Activated gamma-delta T cell treated with anti-CD3 and anti-CD28 coated beads, Interleukin-2, amount 50 U/mL, for 16 hours (primary cell): ENCODE results near the gene SLC6A20.

ENCODE experiments used
- DNase-seq: peaks from one replicate; pipeline ENCODE4 v3.0.0-alpha.2; 2020; ENCODE audit warnings: low read depth

Gene SLC6A20

GRCh38 chr3:45795882-45796765 is at the start of gene SLC6A20:
Gene SLC6A20, minus strand, starts transcription at chr3:45796536. Its CDS starts 117 bp downstream, at chr3:45796419.
- no peak for DNase-seq

DNA sequence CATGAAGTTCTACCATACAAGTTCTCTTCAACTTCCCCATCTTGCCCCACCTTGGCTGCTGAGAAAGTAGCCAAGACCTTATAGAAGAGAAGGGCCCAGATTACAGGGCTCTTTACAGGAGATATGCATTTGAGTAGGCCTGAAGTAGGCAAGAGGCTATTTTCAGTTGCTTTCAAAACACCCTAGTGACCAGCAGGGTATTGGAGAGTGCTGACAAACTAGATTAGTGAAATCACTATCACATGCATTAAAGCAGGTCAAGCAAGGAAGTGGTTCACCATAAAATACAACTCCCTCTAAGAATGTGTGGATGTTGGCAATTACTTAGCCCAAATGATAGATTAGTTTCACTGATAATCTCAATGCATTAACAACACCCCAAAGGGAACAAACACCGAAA is 48.3 kb upstream of the SLC6A20 start:
- no peak for DNase-seq

DNA sequence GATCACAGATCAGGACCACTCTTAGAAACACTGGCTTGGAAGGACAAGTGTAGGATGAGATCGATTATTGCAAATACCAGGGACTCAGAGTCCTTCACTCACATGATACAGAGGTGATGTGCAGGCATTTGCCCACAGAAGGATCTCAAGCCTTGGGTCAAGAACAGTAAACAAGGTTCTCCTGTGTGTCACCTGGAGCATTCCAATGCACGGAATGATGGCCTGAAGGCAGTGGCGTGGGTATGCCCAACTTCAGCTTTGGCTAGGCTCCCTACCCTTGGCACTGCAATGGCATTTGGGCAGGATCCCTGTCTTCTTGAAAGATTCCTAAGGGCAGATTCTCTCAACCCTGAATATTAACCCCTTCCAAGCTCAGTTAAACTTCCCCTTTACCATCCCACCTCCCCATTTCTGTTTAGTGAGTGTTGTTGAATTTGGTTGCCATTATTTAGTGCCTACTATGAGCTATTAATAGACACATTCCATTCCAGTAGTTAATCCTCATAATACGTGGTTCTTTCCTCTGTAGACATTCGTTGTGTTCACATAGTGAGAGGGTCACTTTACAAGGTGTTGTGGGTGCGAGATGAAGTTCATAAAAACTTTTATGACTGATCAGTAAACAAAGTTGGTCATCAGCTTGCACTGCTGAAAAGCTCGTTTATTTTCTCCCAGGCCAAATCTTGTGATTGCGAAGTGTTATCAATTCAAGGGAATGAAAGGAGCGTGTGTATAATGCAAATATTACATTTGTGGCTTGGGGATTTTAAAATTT is 46.7 kb upstream of the SLC6A20 start:
- DNase-seq: no peak

DNA sequence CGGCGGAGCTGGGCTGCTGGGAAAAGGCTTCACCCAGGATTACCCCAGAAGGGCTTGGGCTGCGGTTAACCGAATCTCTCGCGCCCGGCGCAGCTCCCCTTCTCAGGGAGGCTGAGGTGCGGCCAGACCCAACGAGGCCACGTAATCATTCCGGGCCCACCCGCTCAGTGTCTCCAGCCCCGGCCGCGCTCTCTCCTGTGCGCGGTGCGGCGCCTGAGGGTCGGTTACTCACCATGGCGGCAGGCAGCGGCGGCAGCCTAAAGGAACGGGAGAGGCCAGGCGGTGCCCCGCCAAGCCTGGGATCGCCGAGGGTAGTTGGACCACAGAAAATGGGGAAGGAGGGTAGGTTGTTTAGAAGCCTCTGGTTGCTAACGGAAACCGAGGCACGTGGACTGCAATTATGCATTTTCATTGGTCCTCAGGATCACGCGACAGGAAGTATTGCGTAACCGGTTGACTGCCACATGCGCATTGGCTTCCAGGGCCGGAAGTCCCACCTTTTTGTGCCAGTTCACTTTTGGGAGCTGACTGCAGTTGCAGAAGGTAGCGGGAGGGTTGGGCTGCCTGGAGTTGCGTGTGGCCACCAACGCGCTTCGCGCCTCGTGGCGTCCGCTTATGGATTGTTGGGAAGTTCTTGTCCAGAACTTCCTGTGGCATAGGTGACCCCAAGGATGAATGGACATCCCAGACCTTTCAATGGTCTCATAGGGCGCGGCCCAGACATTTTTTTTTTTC is 45.6 kb upstream of the SLC6A20 start, which contains the start of gene LZTFL1:
Gene LZTFL1 (minus strand): TSS at position 363 of the 735 bp plus-strand sequence. CDS start 128 bp downstream, at position 235.
- peak; percentile 78 for DNase-seq

DNA sequence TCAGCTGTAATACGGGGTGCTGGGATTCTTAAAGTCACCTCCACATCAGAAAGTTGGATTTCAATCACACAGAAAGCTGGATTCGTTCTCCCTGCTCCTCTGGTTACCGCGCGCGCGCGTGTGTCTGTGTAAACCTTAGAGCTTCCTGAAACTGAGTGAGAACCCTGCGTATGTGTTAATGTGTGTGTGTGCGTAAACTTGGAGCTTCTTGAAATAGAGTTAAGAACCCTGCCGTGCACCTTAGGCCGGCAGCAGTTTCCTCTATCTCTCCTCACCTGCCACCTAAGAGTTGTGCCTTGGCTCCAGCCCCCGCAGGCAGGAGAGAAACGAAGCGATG is 45.1 kb upstream of the SLC6A20 start:
- DNase-seq: no peak

- DNase-seq: no peak
Measured at GRCh38 chr3:45838466-45838865, 42.1 kb upstream of the SLC6A20 start.

GRCh38 chr3:45832699-45833098 is 36.4 kb upstream of the SLC6A20 start:
- DNase-seq: no peak

- DNase-seq: no peak
Measured at GRCh38 chr3:45830121-45830520, 33.8 kb upstream of the SLC6A20 start.

- no peak for DNase-seq
Measured at GRCh38 chr3:45826908-45827307, 30.6 kb upstream of the SLC6A20 start.

DNA sequence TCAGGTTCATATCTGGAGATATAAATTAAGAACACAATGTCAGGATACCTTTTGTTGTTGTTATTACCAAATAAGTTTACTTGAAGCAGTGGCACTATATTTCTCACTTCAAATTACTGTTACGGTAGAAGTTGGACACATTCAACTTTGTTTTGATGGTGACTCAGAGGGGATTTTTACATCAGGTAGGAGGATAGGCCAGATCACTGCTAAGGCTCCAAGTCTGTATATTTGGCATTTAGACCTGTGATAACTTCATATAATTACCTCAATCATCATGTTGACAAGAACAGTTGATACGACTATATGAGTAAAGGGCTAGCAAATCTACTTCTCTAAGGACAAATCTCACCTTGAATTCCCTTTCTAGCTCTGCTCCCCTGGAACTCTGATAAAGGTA is 30.0 kb upstream of the SLC6A20 start:
- DNase-seq: no peak

DNA sequence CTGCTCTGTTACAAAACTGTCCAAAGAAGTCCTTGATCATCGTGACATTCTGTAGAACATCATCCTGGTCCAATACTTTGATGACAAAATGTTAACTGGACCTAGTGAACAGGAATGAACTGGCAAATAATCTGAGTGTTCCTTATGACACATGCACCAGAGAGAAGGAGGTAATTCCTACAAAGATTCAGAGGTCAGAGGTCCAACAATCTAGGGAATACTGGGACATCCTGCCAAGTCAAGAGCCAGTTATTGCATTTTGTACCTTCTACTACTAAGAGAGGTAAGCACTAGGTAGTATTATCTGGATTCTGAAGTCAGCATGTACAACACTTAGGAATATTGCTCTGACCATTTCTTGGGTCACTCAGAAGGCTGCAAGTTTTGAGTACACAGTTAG is 24.8 kb upstream of the SLC6A20 start:
- DNase-seq: no peak

DNA sequence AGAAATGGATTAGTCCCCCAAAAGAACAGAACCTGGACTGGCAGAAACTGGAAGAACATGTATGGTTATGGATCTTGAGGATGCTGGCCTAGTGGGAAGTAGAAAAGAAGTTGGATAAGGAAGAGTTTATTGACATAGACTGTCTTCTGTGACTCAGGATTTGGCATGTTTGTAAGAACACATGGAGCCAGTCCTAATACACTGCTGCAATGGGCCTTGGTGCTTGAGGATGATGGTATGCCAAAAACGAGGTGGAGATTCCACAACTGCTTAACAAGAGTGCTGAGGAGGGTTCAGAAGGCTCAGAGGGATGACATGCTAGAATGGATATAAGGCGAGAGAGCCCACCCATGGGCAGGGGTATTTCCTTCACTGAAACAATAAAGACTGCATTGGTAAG is 23.2 kb upstream of the SLC6A20 start:
- no peak for DNase-seq

DNA sequence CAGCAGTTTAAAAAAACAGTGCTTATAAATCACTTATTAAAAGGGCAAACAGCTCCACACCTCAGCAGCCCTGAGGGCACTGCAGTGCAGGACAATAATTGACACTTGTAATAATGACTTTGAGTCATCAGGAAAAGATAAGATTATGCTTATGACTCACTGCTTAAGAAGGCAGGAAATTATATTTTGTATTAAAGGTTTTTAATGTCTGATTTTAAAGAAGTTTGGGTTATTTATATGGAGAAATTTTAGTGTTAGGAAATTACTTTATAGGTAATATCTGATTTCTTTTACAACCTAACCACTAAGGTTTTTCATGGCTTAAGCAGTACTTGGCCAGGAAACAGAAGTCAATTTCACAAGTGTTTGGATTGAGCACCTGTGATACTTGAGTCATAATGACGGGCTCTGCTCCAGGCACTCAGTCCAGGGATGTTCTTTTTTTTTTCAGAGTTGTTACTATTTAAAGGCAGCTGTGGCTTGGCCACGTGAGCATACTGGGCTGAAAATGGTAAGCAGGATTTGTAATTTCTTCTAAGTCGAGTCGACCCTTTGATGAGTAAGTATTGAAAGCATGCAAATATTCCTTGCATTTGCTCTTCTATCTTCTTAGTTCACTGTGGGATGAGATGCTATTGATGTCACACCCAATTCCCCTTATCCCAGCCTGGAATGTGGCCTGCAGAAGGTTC is 21.6 kb upstream of the SLC6A20 start:
- DNase-seq: no peak

- DNase-seq: no peak
Measured at GRCh38 chr3:45816544-45816943, 20.2 kb upstream of the SLC6A20 start.

DNA sequence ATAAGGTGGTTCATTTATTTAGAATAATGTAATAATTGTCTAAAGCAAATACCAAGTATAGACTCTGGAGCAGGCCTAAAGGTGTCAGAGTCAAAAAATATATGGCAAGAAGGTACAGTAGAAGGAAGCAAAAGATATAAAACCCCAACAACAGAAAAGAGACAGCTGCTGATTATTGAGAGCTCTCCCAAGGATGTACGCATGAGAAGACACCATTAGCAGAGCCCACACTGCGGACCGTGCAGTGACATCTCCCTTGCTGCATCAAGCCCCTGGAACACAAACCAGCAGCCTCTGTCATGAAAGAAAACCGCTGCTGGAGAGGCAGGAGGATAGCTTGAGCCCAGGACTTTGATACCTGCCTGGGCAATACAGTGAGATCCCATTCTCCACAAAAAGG is 18.0 kb upstream of the SLC6A20 start:
- DNase-seq: no peak

- no peak for DNase-seq
Measured at GRCh38 chr3:45807681-45808540, 11.6 kb upstream of the SLC6A20 start.

DNA sequence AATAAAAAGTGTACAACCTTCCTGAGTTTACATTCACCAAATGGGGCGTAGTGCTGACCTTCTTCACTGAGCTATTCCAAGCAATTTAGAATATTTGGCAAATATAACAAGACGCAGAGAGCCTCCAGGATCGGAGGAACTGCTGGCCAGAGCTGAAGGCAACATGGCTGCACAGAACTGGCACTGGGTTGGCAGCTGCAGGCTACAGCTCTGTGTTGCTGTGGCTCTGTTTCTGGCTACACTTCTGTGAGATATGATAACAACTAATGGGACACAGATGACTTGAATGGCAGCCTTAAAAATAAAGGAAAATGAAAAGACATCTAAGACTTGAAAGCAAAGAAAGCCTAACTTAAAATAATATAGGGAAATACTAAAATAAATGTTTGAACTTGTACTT is 10.8 kb upstream of the SLC6A20 start:
- no peak for DNase-seq

DNA sequence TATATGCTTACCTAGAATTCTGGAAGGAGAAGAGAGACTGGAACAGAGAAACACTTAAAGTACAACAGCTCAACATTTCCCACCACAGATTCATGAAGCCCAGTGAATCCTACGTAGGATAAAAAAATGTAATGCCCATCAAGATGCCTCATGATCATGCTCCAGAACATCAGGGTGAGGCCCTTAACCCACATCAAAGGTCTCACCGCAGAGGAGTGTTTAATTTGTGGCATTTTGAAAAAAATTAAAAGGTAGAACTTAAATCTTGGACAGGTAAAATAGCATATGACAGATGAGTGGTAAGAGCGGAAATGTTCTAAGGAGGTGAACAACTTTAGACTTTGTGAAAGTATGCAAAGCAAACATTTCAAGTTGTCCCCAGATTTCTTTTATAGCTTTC is 9.7 kb upstream of the SLC6A20 start:
- no peak for DNase-seq

- no peak for DNase-seq
Measured at GRCh38 chr3:45803252-45803935, 7.1 kb upstream of the SLC6A20 start.

DNA sequence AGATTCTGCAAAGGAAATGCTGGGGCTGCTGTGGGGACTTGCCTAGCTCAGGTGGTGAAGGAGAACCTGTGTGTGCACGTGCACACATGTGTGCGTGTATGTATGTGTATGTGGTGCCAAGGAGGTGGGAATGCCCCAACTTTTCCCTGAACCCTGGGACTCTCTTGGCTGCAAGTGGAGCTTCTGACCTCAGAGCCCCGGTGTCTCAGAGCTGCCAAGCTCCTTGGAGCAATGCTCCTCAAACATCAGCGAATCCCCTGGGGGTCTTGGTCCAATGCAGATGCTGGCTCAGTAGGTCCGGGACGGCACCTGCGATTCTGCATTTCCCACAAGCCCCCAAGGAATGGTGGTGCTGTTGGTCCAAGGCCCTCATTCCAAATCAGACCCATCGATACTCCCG is 5.8 kb upstream of the SLC6A20 start:
- DNase-seq: no peak
